C4-2B (cell line): ENCODE results near the gene KIF23.

Source experiments
- ZFX ChIP-seq: fragments of 450-650 bp; IDR thresholded peaks from 2 replicates; pipeline ENCODE4 v1.6.1; 2017
- TF ChIP-seq, protein P1 (sequence below): fragments of 450-650 bp; conservative IDR thresholded peaks from 2 replicates; pipeline ENCODE4 v1.5.1; 2017; ENCODE audit warnings: mild to moderate bottlenecking

DNA sequence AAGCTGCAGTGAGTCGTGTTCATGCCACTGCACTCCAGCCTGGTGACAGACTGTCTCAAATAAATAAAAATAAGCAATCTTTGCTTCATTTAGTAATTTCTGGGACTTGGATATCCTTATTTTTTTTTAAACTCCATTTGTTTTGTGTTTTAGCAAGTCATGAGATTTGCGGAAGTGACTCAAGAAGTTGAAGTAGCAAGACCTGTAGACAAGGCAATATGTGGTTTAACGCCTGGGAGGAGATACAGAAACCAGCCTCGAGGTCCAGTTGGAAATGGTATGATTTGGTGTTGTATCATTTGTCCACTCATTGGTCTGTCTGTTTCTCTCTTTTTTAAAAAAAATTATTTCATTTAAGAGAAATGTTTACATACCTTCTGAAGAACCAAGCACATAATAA is 21.8 kb downstream of the KIF23 start:
- TF ChIP-seq, protein P1, sequence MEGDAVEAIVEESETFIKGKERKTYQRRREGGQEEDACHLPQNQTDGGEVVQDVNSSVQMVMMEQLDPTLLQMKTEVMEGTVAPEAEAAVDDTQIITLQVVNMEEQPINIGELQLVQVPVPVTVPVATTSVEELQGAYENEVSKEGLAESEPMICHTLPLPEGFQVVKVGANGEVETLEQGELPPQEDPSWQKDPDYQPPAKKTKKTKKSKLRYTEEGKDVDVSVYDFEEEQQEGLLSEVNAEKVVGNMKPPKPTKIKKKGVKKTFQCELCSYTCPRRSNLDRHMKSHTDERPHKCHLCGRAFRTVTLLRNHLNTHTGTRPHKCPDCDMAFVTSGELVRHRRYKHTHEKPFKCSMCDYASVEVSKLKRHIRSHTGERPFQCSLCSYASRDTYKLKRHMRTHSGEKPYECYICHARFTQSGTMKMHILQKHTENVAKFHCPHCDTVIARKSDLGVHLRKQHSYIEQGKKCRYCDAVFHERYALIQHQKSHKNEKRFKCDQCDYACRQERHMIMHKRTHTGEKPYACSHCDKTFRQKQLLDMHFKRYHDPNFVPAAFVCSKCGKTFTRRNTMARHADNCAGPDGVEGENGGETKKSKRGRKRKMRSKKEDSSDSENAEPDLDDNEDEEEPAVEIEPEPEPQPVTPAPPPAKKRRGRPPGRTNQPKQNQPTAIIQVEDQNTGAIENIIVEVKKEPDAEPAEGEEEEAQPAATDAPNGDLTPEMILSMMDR: no peak
- TF ChIP-seq ZFX: no peak
